Right lobe of liver (tissue), 4 donors: ENCODE results near the gene RAB13.

Experiments used
- POLR2A ChIP-seq: fragments of 450-650 bp; IDR thresholded peaks from one replicate; pipeline ENCODE4 v1.6.1; 2017; ENCODE audit warnings: antibody characterized with exemption, mild to moderate bottlenecking
- TF ChIP-seq, protein P1 (sequence below), 4 donors: fragments of 200-600 bp in 3 of 4; fragments of 450-650 bp in 1 of 4; IDR thresholded peaks; one replicate each; pipeline versions ENCODE4 v1.5.1 to v1.8.0; 2016 to 2022; ENCODE audit warnings: antibody characterized with exemption in 4 of 4, mild to moderate bottlenecking in 2 of 4
- donor health status: DM: no; HTN: no; CAD: no.
- donor health status: DM: no; HTN: no; CAD: no.
- donor health status: DM: no; HTN: yes; CAD: no.

GRCh38 chr1:153942766-153943549, 43.2 kb downstream of the RAB13 start:
- TF ChIP-seq, protein P1, sequence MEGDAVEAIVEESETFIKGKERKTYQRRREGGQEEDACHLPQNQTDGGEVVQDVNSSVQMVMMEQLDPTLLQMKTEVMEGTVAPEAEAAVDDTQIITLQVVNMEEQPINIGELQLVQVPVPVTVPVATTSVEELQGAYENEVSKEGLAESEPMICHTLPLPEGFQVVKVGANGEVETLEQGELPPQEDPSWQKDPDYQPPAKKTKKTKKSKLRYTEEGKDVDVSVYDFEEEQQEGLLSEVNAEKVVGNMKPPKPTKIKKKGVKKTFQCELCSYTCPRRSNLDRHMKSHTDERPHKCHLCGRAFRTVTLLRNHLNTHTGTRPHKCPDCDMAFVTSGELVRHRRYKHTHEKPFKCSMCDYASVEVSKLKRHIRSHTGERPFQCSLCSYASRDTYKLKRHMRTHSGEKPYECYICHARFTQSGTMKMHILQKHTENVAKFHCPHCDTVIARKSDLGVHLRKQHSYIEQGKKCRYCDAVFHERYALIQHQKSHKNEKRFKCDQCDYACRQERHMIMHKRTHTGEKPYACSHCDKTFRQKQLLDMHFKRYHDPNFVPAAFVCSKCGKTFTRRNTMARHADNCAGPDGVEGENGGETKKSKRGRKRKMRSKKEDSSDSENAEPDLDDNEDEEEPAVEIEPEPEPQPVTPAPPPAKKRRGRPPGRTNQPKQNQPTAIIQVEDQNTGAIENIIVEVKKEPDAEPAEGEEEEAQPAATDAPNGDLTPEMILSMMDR (IDR thresholded peaks at IDR 0.05): no peak
- no peak for TF ChIP-seq POLR2A
